ENCODE results near the gene ZCCHC13.

GRCh38 chrX:74274516-74274915, 29.5 kb upstream of the ZCCHC13 start:
- TF ChIP-seq CTCF (conservative IDR thresholded peaks at IDR 0.05 in 1 of 2, IDR thresholded peaks at IDR 0.05 in 1 of 2; ENCODE audit: low read depth in 1 of 2, low read length in 2 of 2) (no peak), EZH2 (IDR thresholded peaks at IDR 0.05; ENCODE audit: low read length, missing control alignments) (no peak)
